Skin of body (tissue), 2 donors: ENCODE measurements around the gene STXBP5. TPM values are rescaled to one million over a fixed set of nuclear protein-coding genes. Genes with fewer than 3 reads are reported as not detected.

Experiments used
- DNase-seq: peaks from one replicate; lab custom pipeline; 2025; lab: John Stamatoyannopoulos, UW
- total RNA-seq: library from RNA; depleted of rRNA; stranded (reverse); fragments of >200 nt; gene quantifications from one replicate; pipeline ENCODE4 v1.2.3, GENCODE V29; 2014

Gene STXBP5
- 20.6 TPM for total RNA-seq

GRCh38 chr6:147204060-147204785, at the start of gene STXBP5:
Gene STXBP5 (plus strand): TSS chr6:147204417. CDS start chr6:147204533, 116 bp downstream.
- no peak for DNase-seq

GRCh38 chr6:147154454-147154853, 49.8 kb upstream of the STXBP5 start:
- no peak for DNase-seq

- no peak for DNase-seq
Observed at GRCh38 chr6:147156218-147156617, 48.0 kb upstream of the STXBP5 start.

- DNase-seq, result no peak
Observed at GRCh38 chr6:147156799-147157382, 47.3 kb upstream of the STXBP5 start.

- no peak for DNase-seq
Observed at GRCh38 chr6:147157930-147158329, 46.3 kb upstream of the STXBP5 start.

GRCh38 chr6:147158881-147159280, 45.3 kb upstream of the STXBP5 start:
- DNase-seq, result no peak

- no peak for DNase-seq
Observed at GRCh38 chr6:147159536-147160374, 44.5 kb upstream of the STXBP5 start.

- no peak for DNase-seq
Observed at GRCh38 chr6:147160593-147160992, 43.6 kb upstream of the STXBP5 start.

GRCh38 chr6:147161253-147161973, 42.8 kb upstream of the STXBP5 start:
- DNase-seq, result no peak

GRCh38 chr6:147161974-147162495, 42.2 kb upstream of the STXBP5 start:
- DNase-seq, result no peak

- DNase-seq, result no peak
Observed at GRCh38 chr6:147164761-147165160, 39.5 kb upstream of the STXBP5 start.

GRCh38 chr6:147166360-147166944, 37.8 kb upstream of the STXBP5 start:
- DNase-seq, result no peak

- no peak for DNase-seq
Observed at GRCh38 chr6:147166992-147167391, 37.2 kb upstream of the STXBP5 start.

- DNase-seq, result no peak
Observed at GRCh38 chr6:147167576-147168461, 36.4 kb upstream of the STXBP5 start.

GRCh38 chr6:147169529-147169928, 34.7 kb upstream of the STXBP5 start:
- DNase-seq, result no peak

GRCh38 chr6:147170269-147170668, 33.9 kb upstream of the STXBP5 start:
- DNase-seq, result no peak

GRCh38 chr6:147173140-147173539, 31.1 kb upstream of the STXBP5 start:
- no peak for DNase-seq

GRCh38 chr6:147173675-147174308, 30.4 kb upstream of the STXBP5 start:
- DNase-seq, result no peak

GRCh38 chr6:147176795-147177194, 27.4 kb upstream of the STXBP5 start:
- no peak for DNase-seq
